A673 (cell line): ENCODE measurements around the gene ITGB4.

ENCODE experiments used
- EZH2 ChIP-seq: fragments of 200-600 bp; sonication (generic); IDR thresholded peaks from 2 replicates; pipeline ENCODE4 v1.6.1; 2017; ENCODE audit warnings: borderline replicate concordance, low read depth, mild to moderate bottlenecking, mixed read lengths, antibody characterized with exemption, low read length; ENCODE audit not compliant: poor library complexity, severe bottlenecking
- TF ChIP-seq, protein P1 (sequence below): fragments of 300-800, 200-600 bp; sonication (generic); conservative IDR thresholded peaks from 2 replicates; pipeline ENCODE4 v1.5.1; 2017; ENCODE audit warnings: low read depth, mild to moderate bottlenecking, antibody characterized with exemption, low read length, moderate library complexity, mixed read lengths

DNA sequence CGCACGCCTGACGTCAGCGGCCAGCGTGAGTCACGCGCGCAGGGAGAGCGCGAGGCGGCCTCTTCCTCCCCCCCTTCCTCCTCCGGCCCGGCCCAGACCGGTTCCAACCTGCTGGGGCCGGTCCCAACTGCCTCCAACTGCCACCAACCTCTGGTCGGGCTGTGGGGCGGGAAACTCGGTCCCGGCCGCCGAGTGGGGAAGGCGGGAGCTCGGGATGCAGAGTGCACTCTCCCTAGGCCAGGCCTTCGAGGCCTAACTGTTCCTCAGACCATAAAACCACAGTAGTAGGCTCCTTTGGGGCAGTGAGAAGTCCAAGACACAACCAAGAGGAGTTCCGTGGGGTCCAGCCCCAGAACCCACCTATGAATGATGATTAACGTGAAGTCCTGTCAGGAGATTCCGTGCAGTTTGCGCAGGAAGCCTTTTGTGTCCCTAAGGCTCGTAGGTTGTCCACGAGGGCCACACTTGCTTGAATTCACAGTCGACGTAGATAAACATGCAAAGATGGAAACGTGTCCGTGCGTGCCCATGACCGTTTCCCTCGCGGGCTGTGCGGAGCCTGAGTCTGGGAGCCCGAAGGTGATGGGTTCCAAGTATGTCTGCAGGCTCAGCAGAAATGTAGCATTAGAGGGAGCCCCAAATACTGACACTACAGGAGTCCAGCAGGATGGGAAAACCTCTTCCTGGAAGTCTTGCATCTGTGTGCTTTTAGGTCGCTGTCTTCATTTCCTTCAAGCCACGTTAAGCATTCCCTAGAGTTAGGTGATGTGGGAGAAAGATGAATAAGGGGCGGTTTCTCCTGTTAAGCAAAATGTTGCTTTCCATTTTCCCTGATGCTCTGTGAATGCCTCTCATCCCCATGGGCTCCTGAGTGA, 64.0 kb downstream of the ITGB4 start:
- TF ChIP-seq, protein P1, sequence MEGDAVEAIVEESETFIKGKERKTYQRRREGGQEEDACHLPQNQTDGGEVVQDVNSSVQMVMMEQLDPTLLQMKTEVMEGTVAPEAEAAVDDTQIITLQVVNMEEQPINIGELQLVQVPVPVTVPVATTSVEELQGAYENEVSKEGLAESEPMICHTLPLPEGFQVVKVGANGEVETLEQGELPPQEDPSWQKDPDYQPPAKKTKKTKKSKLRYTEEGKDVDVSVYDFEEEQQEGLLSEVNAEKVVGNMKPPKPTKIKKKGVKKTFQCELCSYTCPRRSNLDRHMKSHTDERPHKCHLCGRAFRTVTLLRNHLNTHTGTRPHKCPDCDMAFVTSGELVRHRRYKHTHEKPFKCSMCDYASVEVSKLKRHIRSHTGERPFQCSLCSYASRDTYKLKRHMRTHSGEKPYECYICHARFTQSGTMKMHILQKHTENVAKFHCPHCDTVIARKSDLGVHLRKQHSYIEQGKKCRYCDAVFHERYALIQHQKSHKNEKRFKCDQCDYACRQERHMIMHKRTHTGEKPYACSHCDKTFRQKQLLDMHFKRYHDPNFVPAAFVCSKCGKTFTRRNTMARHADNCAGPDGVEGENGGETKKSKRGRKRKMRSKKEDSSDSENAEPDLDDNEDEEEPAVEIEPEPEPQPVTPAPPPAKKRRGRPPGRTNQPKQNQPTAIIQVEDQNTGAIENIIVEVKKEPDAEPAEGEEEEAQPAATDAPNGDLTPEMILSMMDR, result no peak
- TF ChIP-seq EZH2, result no peak
